Esophagus muscularis mucosa (tissue), 3 donors: ENCODE results near the gene TEX55.
"Not testable (repeated sequence)": the region's sequence is repeated elsewhere in the genome, so short reads cannot be mapped to it uniquely, and the experiment has no call there.

Experiments
- CTCF ChIP-seq, 3 experiments: fragments of 200-600 bp in 2 of 3; fragments of 450-650 bp in 1 of 3; sonication (generic) in 2 of 3; IDR thresholded peaks; one replicate each; pipeline ENCODE4 v1.5.1; 2017 to 2019; ENCODE audit warnings: antibody characterized with exemption in 3 of 3, mild to moderate bottlenecking in 2 of 3, moderate library complexity in 1 of 3
- EP300 ChIP-seq: sonication (generic); formaldehyde crosslinking; IDR thresholded peaks from one replicate; pipeline ENCODE4 v1.6.1; 2017; ENCODE audit warnings: antibody characterized with exemption

- TF ChIP-seq CTCF (IDR thresholded peaks at IDR 0.05); EP300: not testable (repeated sequence)
These were observed 27.6 kb upstream of the TEX55 start for GRCh38 chr3:119118330-119118729.
